A549 (cell line): ENCODE data around the gene ZMYND8.

Source experiments
- CTCF ChIP-seq: fragments of >200 bp; sonication (Bioruptor Twin); formaldehyde crosslinking; IDR thresholded peaks from 3 replicates; pipeline ENCODE4 v1.5.1; 2016
- EHF ChIP-seq: fragments of 250-450 bp; sonication (Bioruptor Pico); IDR thresholded peaks from 2 replicates; pipeline ENCODE4 v1.5.0; 2020; ENCODE audit warnings: mild to moderate bottlenecking
- EP300 ChIP-seq, 2 experiments: fragments of >200 bp; sonication (Bioruptor Twin); formaldehyde crosslinking; IDR thresholded peaks; 2 replicates in 1 of 2; 3 replicates in 1 of 2; pipeline ENCODE4 v1.6.1; 2016 to 2017
- JUN ChIP-seq, 2 experiments: fragments of >200 bp; sonication (Bioruptor Twin); formaldehyde crosslinking; IDR thresholded peaks; 2 replicates in 1 of 2; 3 replicates in 1 of 2; pipeline ENCODE4 v1.6.1; 2016 to 2017
- MAX ChIP-seq: IDR thresholded peaks from 2 replicates; pipeline ENCODE4 v1.6.1; 2012
- RFX5 ChIP-seq: fragments of 450-650 bp; IDR thresholded peaks from 2 replicates; pipeline ENCODE4 v1.7.1; 2014; ENCODE audit warnings: antibody characterized with exemption, mild to moderate bottlenecking, moderate library complexity
- ZC3H11A ChIP-seq: fragments of 450-650 bp; IDR thresholded peaks from 2 replicates; pipeline ENCODE4 v1.6.1; 2014; ENCODE audit warnings: antibody characterized with exemption, mild to moderate bottlenecking
- ZFP36 ChIP-seq: fragments of 450-650 bp; IDR thresholded peaks from 2 replicates; pipeline ENCODE4 v1.6.1; 2014; ENCODE audit warnings: borderline replicate concordance; ENCODE audit not compliant: partially characterized antibody

- TF ChIP-seq RFX5 (no peak), ZFP36 (no peak), EHF (CRISPR knock-in tag) (no peak), ZC3H11A (no peak), CTCF (no peak), EP300 (IDR thresholded peaks at IDR 0.05) (no peak), JUN (IDR thresholded peaks at IDR 0.05) (no peak), MAX (no peak)
Observed at GRCh38 chr20:47282864-47283263, 73.6 kb downstream of the ZMYND8 start.
